Astrocyte of the cerebellum (primary cell): ENCODE results near the gene IGF1R.

Source experiments
- DNase-seq: peaks from one replicate; pipeline ENCODE4 v3.0.0-alpha.2; 2011; ENCODE audit warnings: low read depth
- H3K4me3 ChIP-seq: 2 replicates; pipeline ENCODE4 v1.5.1; 2011; ENCODE audit warnings: mild to moderate bottlenecking, low read depth, low read length, moderate library complexity
- CTCF ChIP-seq: IDR thresholded peaks from 2 replicates; pipeline ENCODE4 v1.5.1; 2012; ENCODE audit warnings: low read length, low read depth, moderate library complexity, mild to moderate bottlenecking; ENCODE audit errors: missing control alignments
- in situ Hi-C: cut with HindIII; loops from 2 replicates; pipeline ENCODE4 v1.10.0; 2017; ENCODE audit warnings: low sequenced_read_pairs

The IGF1R gene

GRCh38 chr15:98923579-98923978 is 275.2 kb downstream of the IGF1R start:
- in situ Hi-C loops: no loop called here
- no peak for DNase-seq
- H3K4me3 ChIP-seq: no peak overlapping the region
- no peak for TF ChIP-seq CTCF

GRCh38 chr15:98924401-98925049 is 276.2 kb downstream of the IGF1R start:
- TF ChIP-seq CTCF: no peak
- H3K4me3 ChIP-seq: no peak overlapping the region
- in situ Hi-C loops: no loop called here
- DNase-seq: no peak

- no peak overlapping the region for H3K4me3 ChIP-seq
- no peak for DNase-seq
- TF ChIP-seq CTCF: no peak
- in situ Hi-C loops: no loop called here
These were observed 277.9 kb downstream of the IGF1R start for GRCh38 chr15:98926236-98926635.

- in situ Hi-C loops: no loop called here
- no peak overlapping the region for H3K4me3 ChIP-seq
- TF ChIP-seq CTCF: no peak
- no peak for DNase-seq
These were observed 278.7 kb downstream of the IGF1R start for GRCh38 chr15:98927022-98927421.

GRCh38 chr15:98927996-98928395 is 279.7 kb downstream of the IGF1R start:
- in situ Hi-C loops: no loop called here
- no peak for DNase-seq
- TF ChIP-seq CTCF: no peak
- H3K4me3 ChIP-seq: no peak overlapping the region

- in situ Hi-C loops: no loop called here
- no peak for DNase-seq
- H3K4me3 ChIP-seq: no peak overlapping the region
- TF ChIP-seq CTCF: no peak
These were observed 282.2 kb downstream of the IGF1R start for GRCh38 chr15:98930576-98930975.
